GM12878 (cell line): ENCODE data around the gene ENTPD6. TPM values are rescaled to one million over a fixed set of nuclear protein-coding genes. Genes with fewer than 3 reads are reported as not detected.

ENCODE experiments used
- ATAC-seq: fragments of 200-7000 bp; cut with Tn5 transposase; 3 replicates; pipeline ENCODE4 v1.9.1; 2020; ENCODE audit warnings: mild to moderate bottlenecking, moderate library complexity
- BruUV-seq: library from RNA; stranded (reverse); fragments of 400-500 nt; replicated peaks from 2 replicates; lab custom pipeline; 2021; lab: Mats Ljungman, UMichigan
- CTCF ChIA-PET: fragments of 300-600 bp; sonication (Branson Sonifier 250); formaldehyde crosslinking; extraction: SDS; loops from one replicate; lab custom pipeline; 2021; ENCODE audit warnings: inconsistent platforms; lab: Yijun Ruan, JAX
- POLR2A ChIA-PET: fragments of 350-600 bp; formaldehyde crosslinking; extraction: SDS; loops from one replicate; lab custom pipeline; 2021; ENCODE audit warnings: inconsistent platforms; lab: Charles Lee
- RAD21 ChIA-PET: fragments of 300-600 bp; sonication (Branson Sonifier 250); formaldehyde crosslinking; loops from one replicate; lab custom pipeline; 2023; ENCODE audit warnings: antibody characterized with exemption; ENCODE audit not compliant: unreplicated experiment; lab: Charles Lee
- SMC1A ChIA-PET: fragments of 300-600 bp; sonication (Branson Sonifier 250); formaldehyde crosslinking; loops from one replicate; lab custom pipeline; 2023; ENCODE audit not compliant: unreplicated experiment, uncharacterized antibody; lab: Charles Lee
- DNase-seq: peaks from one replicate; pipeline ENCODE4 v3.0.0-alpha.2; 2011; ENCODE audit warnings: low read depth, low spot score
- FAIRE-seq: peaks from 3 replicates; lab custom pipeline; 2011; peaks lifted over from hg19 to GRCh38; lab: Jason Lieb, UNC
- H2AFZ ChIP-seq: 2 replicates; pipeline ENCODE4 v1.6.0; 2011; ENCODE audit warnings: low read depth, low read length, control low read depth; ENCODE audit not compliant: control insufficient read depth
- H3K27ac ChIP-seq: 2 replicates; pipeline ENCODE4 v1.5.1; 2011; ENCODE audit warnings: control low read depth; ENCODE audit not compliant: control insufficient read depth, insufficient read depth
- H3K27me3 ChIP-seq, 2 experiments: replicated peaks in 1 of 2; 2 replicates each; pipeline versions ENCODE4 v1.6.0 to v1.6.1; 2011; ENCODE audit warnings: low read length in 1 of 2; ENCODE audit not compliant: control insufficient read depth in 2 of 2, insufficient read depth in 2 of 2
- H3K36me3 ChIP-seq, 2 experiments: 2 replicates each; pipeline ENCODE4 v1.5.1; 2011; ENCODE audit warnings: low read length in 1 of 2; ENCODE audit not compliant: control insufficient read depth in 2 of 2, insufficient read depth in 2 of 2
- H3K4me1 ChIP-seq: 2 replicates; pipeline ENCODE4 v1.6.1; 2011; ENCODE audit warnings: mild to moderate bottlenecking, low read length, moderate library complexity, mixed read lengths; ENCODE audit not compliant: control insufficient read depth, insufficient read depth
- H3K4me2 ChIP-seq: 2 replicates; pipeline ENCODE4 v1.6.0; 2011; ENCODE audit warnings: control low read depth; ENCODE audit not compliant: control insufficient read depth, insufficient read depth
- H3K4me3 ChIP-seq: fragments of 200-600 bp; sonication (generic); 2 replicates; pipeline ENCODE4 v1.5.1; 2016
- H3K79me2 ChIP-seq: 2 replicates; pipeline ENCODE4 v1.6.0; 2011; ENCODE audit warnings: low read length; ENCODE audit not compliant: control insufficient read depth, insufficient read depth
- H3K9ac ChIP-seq: 2 replicates; pipeline ENCODE4 v1.8.0; 2011; ENCODE audit warnings: low read length, control low read depth, mixed read lengths; ENCODE audit not compliant: control insufficient read depth, insufficient read depth
- H3K9me3 ChIP-seq: replicated peaks from 3 replicates; pipeline ENCODE4 v1.5.1; 2011; ENCODE audit warnings: mild to moderate bottlenecking, low read length; ENCODE audit not compliant: control insufficient read depth, insufficient read depth
- H4K20me1 ChIP-seq: 2 replicates; pipeline ENCODE4 v1.6.0; 2011; ENCODE audit not compliant: control insufficient read depth, insufficient read depth
- BMI1 ChIP-seq: fragments of 450-650 bp; IDR thresholded peaks from 2 replicates; pipeline ENCODE4 v1.6.1; 2016; ENCODE audit warnings: mild to moderate bottlenecking, moderate library complexity, borderline replicate concordance
- CREB1 ChIP-seq: IDR thresholded peaks from 2 replicates; pipeline ENCODE4 v1.6.1; 2012; ENCODE audit warnings: low read depth, mild to moderate bottlenecking, inconsistent platforms
- GABPA ChIP-seq: IDR thresholded peaks from 2 replicates; pipeline ENCODE4 v1.6.1; 2014; ENCODE audit warnings: antibody characterized with exemption, low read depth, mild to moderate bottlenecking, inconsistent platforms
- HDAC6 ChIP-seq: fragments of 200-600 bp; sonication (generic); IDR thresholded peaks from one replicate; pipeline ENCODE4 v1.8.0; 2017; ENCODE audit warnings: antibody characterized with exemption; ENCODE audit not compliant: unreplicated experiment
- IKZF1 ChIP-seq: fragments of 450-650 bp; conservative IDR thresholded peaks from 2 replicates; pipeline ENCODE4 v1.6.1; 2017; ENCODE audit warnings: antibody characterized with exemption, mild to moderate bottlenecking
- JUNB ChIP-seq: IDR thresholded peaks from 2 replicates; pipeline ENCODE4 v1.6.1; 2016; ENCODE audit warnings: antibody characterized with exemption, mild to moderate bottlenecking
- JUND ChIP-seq: IDR thresholded peaks from 2 replicates; pipeline ENCODE4 v1.6.1; 2012; ENCODE audit warnings: low read depth, mild to moderate bottlenecking, low read length, improper control_type of control experiment, moderate library complexity
- MEF2B ChIP-seq: fragments of 450-650 bp; IDR thresholded peaks from 2 replicates; pipeline ENCODE4 v1.6.1; 2018; ENCODE audit warnings: mild to moderate bottlenecking, moderate library complexity; ENCODE audit not compliant: partially characterized antibody, poor library complexity, severe bottlenecking
- MYC ChIP-seq: IDR thresholded peaks from 2 replicates; pipeline ENCODE4 v1.6.1; 2011; ENCODE audit warnings: mild to moderate bottlenecking, low read length, moderate library complexity, inconsistent platforms; ENCODE audit not compliant: insufficient read depth, insufficient replicate concordance, insufficient read length, severe bottlenecking
- PAX8 ChIP-seq: fragments of 450-650 bp; IDR thresholded peaks from 2 replicates; pipeline ENCODE4 v1.6.1; 2017; ENCODE audit warnings: mild to moderate bottlenecking, moderate library complexity
- PML ChIP-seq: IDR thresholded peaks from 2 replicates; pipeline ENCODE4 v1.6.1; 2012; ENCODE audit warnings: low read length, inconsistent platforms
- POLR2AphosphoS5 ChIP-seq: IDR thresholded peaks from 2 replicates; pipeline ENCODE4 v1.6.1; 2011; ENCODE audit warnings: mild to moderate bottlenecking, low read length, inconsistent platforms
- RCOR1 ChIP-seq: conservative IDR thresholded peaks from 2 replicates; pipeline ENCODE4 v1.6.1; 2012; ENCODE audit warnings: low read depth, low read length, improper control_type of control experiment
- RUNX3 ChIP-seq: IDR thresholded peaks from 2 replicates; pipeline ENCODE4 v1.6.1; 2012; ENCODE audit warnings: low read length, inconsistent platforms
- SKIL ChIP-seq: fragments of 450-650 bp; IDR thresholded peaks from 2 replicates; pipeline ENCODE4 v1.6.1; 2017; ENCODE audit warnings: mild to moderate bottlenecking, low read depth, inconsistent platforms; ENCODE audit not compliant: poor library complexity, severe bottlenecking
- SMAD5 ChIP-seq: IDR thresholded peaks from 2 replicates; pipeline ENCODE4 v1.6.1; 2016; ENCODE audit warnings: antibody characterized with exemption, low read depth
- SRF ChIP-seq, 2 experiments: IDR thresholded peaks; 2 replicates each; pipeline ENCODE4 v1.6.1; 2011; ENCODE audit warnings: low read depth in 2 of 2, low read length in 2 of 2, mild to moderate bottlenecking in 1 of 2, moderate library complexity in 1 of 2
- WGBS: methylation state at CpG from one replicate; pipeline ENCODE4 v1.1.6; 2016; ENCODE audit warnings: low lambda C conversion rate; ENCODE audit not compliant: insufficient replicate concordance, insufficient coverage; ENCODE audit errors: missing lambda C conversion rate; 5-methylcytosine and 5-hydroxymethylcytosine counted together
- in situ Hi-C: fragments of 300-500 bp; cut with MboI; formaldehyde crosslinking; loops from 9 replicates; pipeline ENCODE4 v1.14.3; 2018; ENCODE audit warnings: mixed read lengths
- intact Hi-C: fragments of 100-400 bp; cut with micrococcal nuclease; formaldehyde crosslinking; loops from one replicate; pipeline ENCODE4 v1.14.2; 2022; ENCODE audit not compliant: unreplicated experiment
- polyA plus RNA-seq, 11 experiments: library from polyadenylated mRNA; depleted of rRNA in 4 of 11; unstranded in 6 of 11; stranded (reverse) in 5 of 11; fragments of >200 nt; fragmentation: Nextera tagmentation in 4 of 11; fragmentation: Illumina TruSeq in 1 of 11; extraction: Ambion mirVana in 4 of 11; extraction: Trizol in 1 of 11; gene quantifications; 1 replicate in 1 of 11; 2 replicates in 10 of 11; pipeline versions ENCODE4 v1.2.1 to v1.2.3, GENCODE V29; 2011 to 2016; ENCODE audit warnings: inconsistent platforms in 2 of 11, missing spikeins in 2 of 11, low read depth in 1 of 11
- total RNA-seq, 4 experiments: library from RNA; depleted of rRNA in 3 of 4; stranded (reverse); fragments of >200 nt in 3 of 4; fragmentation: Illumina TruSeq in 1 of 4; extraction: Trizol in 1 of 4; gene quantifications; 2 replicates each; pipeline versions ENCODE4 v1.2.1 to v1.2.3, GENCODE V29; 2013 to 2021
- TF ChIP-seq, protein P1 (sequence below): IDR thresholded peaks from 2 replicates; pipeline ENCODE4 v1.6.1; 2011; ENCODE audit warnings: low read depth, low read length, improper control_type of control experiment, borderline replicate concordance

ENTPD6 gene
- total and polyA plus RNA-seq, 10 of the 15 experiments (the other 5 are each of a cell fraction or from before 2014, with no cell fraction given) = 0.53 to 45.4 (median 31.1) TPM

DNA sequence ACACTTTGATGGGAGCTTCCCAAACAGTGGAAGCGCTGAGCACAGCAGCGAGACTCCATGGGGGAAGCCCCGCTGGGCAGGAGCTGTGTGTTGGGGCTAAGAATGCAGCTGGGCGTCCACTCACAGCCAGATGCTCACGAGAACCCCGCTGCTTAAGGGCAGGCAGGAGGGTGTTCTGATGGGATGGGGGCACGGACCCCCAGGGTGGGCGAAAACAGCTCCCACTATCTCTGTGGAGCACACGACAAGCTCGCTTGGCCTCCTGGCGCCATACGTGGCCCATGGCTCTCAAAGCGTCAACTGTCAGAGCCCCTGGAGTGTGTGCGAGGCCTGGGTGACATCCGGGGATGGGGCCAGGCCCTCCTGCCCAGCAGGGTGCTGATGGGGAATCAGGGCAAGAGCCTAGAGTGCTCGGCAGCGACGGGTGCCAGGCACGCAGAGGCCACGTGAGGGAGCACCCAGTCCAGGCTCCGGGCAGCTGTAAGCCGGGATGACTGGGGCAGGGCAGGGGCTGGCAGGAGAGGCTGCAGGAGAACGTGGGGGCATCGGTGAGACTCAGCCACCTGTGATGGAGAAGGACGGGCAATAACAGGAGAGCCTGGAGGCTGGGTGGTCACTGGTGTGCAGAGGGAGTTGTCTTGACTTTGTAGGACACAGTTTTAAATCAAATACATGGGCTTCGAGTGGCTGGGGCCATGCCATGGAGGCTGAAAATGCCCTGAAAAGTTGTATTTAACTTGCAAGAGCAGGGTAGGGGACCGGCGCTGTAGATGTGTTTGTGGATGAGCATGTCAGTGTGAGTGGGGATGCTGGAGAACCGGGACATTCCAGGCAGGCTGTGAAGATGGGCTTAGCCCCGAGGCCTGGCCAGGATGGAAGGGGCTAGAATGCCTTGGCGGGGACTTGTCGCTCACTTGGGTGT lies 79.6 kb downstream of the ENTPD6 start (continued):
- TF ChIP-seq PAX8 (no peak), SRF (IDR thresholded peaks at IDR 0.05; ENCODE audit: low read depth in 2 of 2, low read length in 2 of 2) (no peak)

DNA sequence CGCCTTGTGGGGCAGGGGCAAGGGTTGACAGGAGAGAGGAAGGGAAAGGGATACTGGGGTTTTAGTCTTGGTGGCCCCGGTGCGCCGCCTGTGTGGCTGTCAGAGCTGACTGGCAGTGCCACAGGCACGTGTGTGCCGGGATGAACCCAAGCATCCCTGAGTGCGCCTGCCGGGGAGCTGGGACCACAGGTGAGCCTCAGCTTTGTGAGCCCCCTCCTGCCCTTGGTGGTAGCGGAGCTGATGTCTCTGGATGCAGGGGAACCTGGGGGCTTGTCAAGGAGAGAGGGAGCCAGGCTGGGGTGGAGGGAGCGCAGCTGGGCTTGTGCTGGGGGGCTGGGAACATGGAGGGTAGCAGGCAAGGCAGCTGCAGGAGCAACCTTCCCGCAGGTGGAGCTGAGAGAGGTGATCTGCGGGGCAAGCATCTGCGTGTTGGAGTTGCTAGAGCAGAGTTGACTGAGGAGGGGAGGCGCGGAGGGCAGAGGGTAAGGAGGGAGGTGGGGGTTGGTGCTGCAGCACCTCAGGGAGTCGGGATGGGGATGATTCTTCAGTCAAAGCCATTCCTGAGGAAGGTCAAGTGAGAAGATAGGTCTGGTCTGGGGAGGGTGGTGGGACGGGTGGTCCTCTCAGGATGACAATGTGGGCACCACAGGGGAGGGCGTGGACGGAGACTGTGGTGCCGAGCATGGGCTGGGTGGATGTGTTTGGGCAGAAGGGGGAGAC lies 80.5 kb downstream of the ENTPD6 start:
- FAIRE-seq = no peak
- in situ Hi-C loops (no loop called here), intact Hi-C loops (no loop called here)
- H4K20me1 ChIP-seq = no peaks in the 10 kb centered on the region
- peaks cover 8% of the 10 kb centered on the region for H3K4me1 ChIP-seq
- CTCF ChIA-PET = no interaction called here
- peaks cover 15 to 40% of the 10 kb centered on the region in 2 experiments for H3K36me3 ChIP-seq
- H3K79me2 ChIP-seq = no peaks in the 10 kb centered on the region
- H2AFZ ChIP-seq = no peak overlapping the region
- BruUV-seq = no TSS peak
- POLR2A ChIA-PET = no interaction called here
- no peak overlapping the region for H3K4me2 ChIP-seq
- ATAC-seq = no peak
- SMC1A ChIA-PET = no interaction called here
- no peak overlapping the region for H3K4me3 ChIP-seq
- no peak for DNase-seq
- no peak overlapping the region for H3K9ac ChIP-seq
- no peaks in the 10 kb centered on the region for H3K27me3 ChIP-seq
- WGBS = 95% methylated on average over 15 of the region's 20 CpGs
- RAD21 ChIA-PET = no interaction called here
- no peak overlapping the region for H3K27ac ChIP-seq
- no peaks in the 10 kb centered on the region for H3K9me3 ChIP-seq
- no peak for TF ChIP-seq RUNX3
- TF ChIP-seq MEF2B = no peak
- no peak for TF ChIP-seq CREB1
- TF ChIP-seq SMAD5 = no peak
- no peak for TF ChIP-seq POLR2AphosphoS5
- no peak for TF ChIP-seq SKIL
- TF ChIP-seq PAX8 = no peak
- no peak for TF ChIP-seq IKZF1
- no peak for TF ChIP-seq JUNB
- no peak for TF ChIP-seq GABPA
- no peak for TF ChIP-seq MYC
- TF ChIP-seq, protein P1, sequence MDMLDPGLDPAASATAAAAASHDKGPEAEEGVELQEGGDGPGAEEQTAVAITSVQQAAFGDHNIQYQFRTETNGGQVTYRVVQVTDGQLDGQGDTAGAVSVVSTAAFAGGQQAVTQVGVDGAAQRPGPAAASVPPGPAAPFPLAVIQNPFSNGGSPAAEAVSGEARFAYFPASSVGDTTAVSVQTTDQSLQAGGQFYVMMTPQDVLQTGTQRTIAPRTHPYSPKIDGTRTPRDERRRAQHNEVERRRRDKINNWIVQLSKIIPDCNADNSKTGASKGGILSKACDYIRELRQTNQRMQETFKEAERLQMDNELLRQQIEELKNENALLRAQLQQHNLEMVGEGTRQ = no peak
- no peak for TF ChIP-seq HDAC6
- no peak for TF ChIP-seq JUND
- no peak for TF ChIP-seq RCOR1
- TF ChIP-seq BMI1 = no peak
- TF ChIP-seq PML = no peak
